Common myeloid progenitor, CD34-positive (primary cell): Measurements from ENCODE around the gene IL1RAPL2. TPM values are rescaled to one million over a fixed set of nuclear protein-coding genes. Genes with fewer than 3 reads are reported as not detected.
"Not testable (repeated sequence)": the region's sequence is repeated elsewhere in the genome, so short reads cannot be mapped to it uniquely, and the experiment has no call there.

ENCODE experiments used
- CTCF ChIA-PET: fragments of 350-600 bp; sonication (Branson Sonifier 250); formaldehyde crosslinking; loops from one replicate; lab custom pipeline; 2021; ENCODE audit warnings: antibody characterized with exemption; lab: Charles Lee
- POLR2A ChIA-PET: fragments of 350-600 bp; sonication (Branson Sonifier 250); formaldehyde crosslinking; loops from one replicate; lab custom pipeline; 2021; ENCODE audit warnings: antibody characterized with exemption; lab: Charles Lee
- DNase-seq, 3 donors: peaks; one replicate each; pipeline versions ENCODE4 v3.0.0 to v3.0.0-alpha.2; 2013
- H3K27ac ChIP-seq, 2 experiments: 1 replicate in 1 of 2; 2 replicates in 1 of 2; pipeline ENCODE4 v1.7.0; 2013; ENCODE audit warnings: inconsistent platforms in 2 of 2, low read length in 2 of 2, mild to moderate bottlenecking in 2 of 2, low read depth in 1 of 2, moderate library complexity in 1 of 2; ENCODE audit not compliant: severe bottlenecking in 2 of 2, insufficient read depth in 1 of 2, poor library complexity in 1 of 2
- H3K27me3 ChIP-seq, 5 experiments: replicated peaks in 2 of 5; 1 replicate in 3 of 5; 2 replicates in 2 of 5; pipeline versions ENCODE4 v1.6.1 to v1.7.0; 2013; ENCODE audit warnings: low read length in 4 of 5, mild to moderate bottlenecking in 2 of 5, moderate library complexity in 2 of 5, inconsistent platforms in 1 of 5; ENCODE audit not compliant: insufficient read depth in 5 of 5, control insufficient read depth in 4 of 5
- H3K36me3 ChIP-seq, 4 experiments: 1 replicate in 2 of 4; 2 replicates in 2 of 4; pipeline versions ENCODE4 v1.6.1 to v1.7.0; 2013; ENCODE audit warnings: low read length in 3 of 4, control low read depth in 1 of 4, mild to moderate bottlenecking in 1 of 4; ENCODE audit not compliant: control insufficient read depth in 4 of 4, insufficient read depth in 4 of 4
- H3K4me1 ChIP-seq, 4 experiments: 1 replicate in 3 of 4; 2 replicates in 1 of 4; pipeline versions ENCODE4 v1.6.1 to v1.7.1; 2013; ENCODE audit warnings: low read length in 3 of 4, mild to moderate bottlenecking in 3 of 4, control low read depth in 1 of 4, inconsistent platforms in 1 of 4, moderate library complexity in 1 of 4; ENCODE audit not compliant: control insufficient read depth in 4 of 4, insufficient read depth in 4 of 4; ENCODE audit errors: control extremely low read depth in 1 of 4
- H3K4me3 ChIP-seq, 7 experiments: 1 replicate in 4 of 7; 2 replicates in 3 of 7; pipeline versions ENCODE4 v1.5.1 to v1.7.0; 2013; ENCODE audit warnings: mild to moderate bottlenecking in 7 of 7, low read length in 6 of 7, moderate library complexity in 6 of 7, inconsistent platforms in 2 of 7, low read depth in 2 of 7, control low read depth in 1 of 7; ENCODE audit not compliant: insufficient read depth in 4 of 7, control insufficient read depth in 1 of 7; ENCODE audit errors: extremely low read depth in 1 of 7
- H3K9me3 ChIP-seq, 5 experiments: 1 replicate in 4 of 5; 2 replicates in 1 of 5; pipeline versions ENCODE4 v1.6.1 to v1.7.1; 2013; ENCODE audit warnings: low read length in 4 of 5, mild to moderate bottlenecking in 2 of 5, inconsistent platforms in 1 of 5, low read depth in 1 of 5, moderate library complexity in 1 of 5; ENCODE audit not compliant: control insufficient read depth in 4 of 5, insufficient read depth in 2 of 5; ENCODE audit errors: control extremely low read depth in 1 of 5
- WGBS: methylation state at CpG from one replicate; pipeline ENCODE4 v1.1.5; 2013; ENCODE audit not compliant: insufficient coverage; 5-methylcytosine and 5-hydroxymethylcytosine counted together
- polyA plus RNA-seq: library from polyadenylated mRNA; unstranded; fragments of 120-200 nt; gene quantifications from one replicate; pipeline ENCODE4 v1.2.1, GENCODE V29; 2013

IL1RAPL2 gene
- polyA plus RNA-seq: not detected

GRCh38 chrX:104565791-104566680 lies at the start of gene IL1RAPL2:
Gene IL1RAPL2 (plus strand): TSS chrX:104566199.
- ChIA-PET POLR2A (no interaction called here), CTCF (interaction anchor here (1.6 to 2.3 kb wide), 2 partner anchors 10 to 356 kb away, joined by 4 to 10 read pairs; no protein-coding TSS in a partner anchor)
- H3K27me3 ChIP-seq: peaks cover 4 to 74% (median 20%) of the 10 kb centered on the region in 5 experiments
- 26% methylated on average over 31 of the region's 48 CpGs for WGBS
- no peak within 1 kb of the TSS for H3K27ac ChIP-seq
- peaks cover 0 to 2% (median 0%) of the 10 kb centered on the region in 5 experiments for H3K9me3 ChIP-seq
- peak; percentile 14 to 53 (median 48) for DNase-seq
- no peaks in the 10 kb centered on the region for H3K36me3 ChIP-seq
- H3K4me1 ChIP-seq: peaks cover 0 to 11% (median 2%) of the 10 kb centered on the region in 4 experiments
- H3K4me3 ChIP-seq: peak within 1 kb of the TSS in 6 of 7 experiments; percentile 1 to 54 (median 30)

- no peaks in the 10 kb centered on the region for H3K36me3 ChIP-seq
- DNase-seq: no peak
- no peaks in the 10 kb centered on the region for H3K4me1 ChIP-seq
- no peaks in the 10 kb centered on the region for H3K9me3 ChIP-seq
- WGBS: no CpG with 5 or more reads among the region's 2 CpGs
- ChIA-PET CTCF (no interaction called here), POLR2A (no interaction called here)
- no peak overlapping the region for H3K4me3 ChIP-seq
- no peaks in the 10 kb centered on the region for H3K27me3 ChIP-seq
- H3K27ac ChIP-seq: no peak overlapping the region
These were observed 43.6 kb upstream of the IL1RAPL2 start for GRCh38 chrX:104522386-104522785.

GRCh38 chrX:104523858-104524257 lies 42.1 kb upstream of the IL1RAPL2 start:
- Histone ChIP-seq H3K27me3 (no peaks in the 10 kb centered on the region), H3K4me1 (no peaks in the 10 kb centered on the region), H3K9me3 (no peaks in the 10 kb centered on the region), H3K4me3 (no peak overlapping the region), H3K27ac (no peak overlapping the region), H3K36me3 (no peaks in the 10 kb centered on the region)
- ChIA-PET CTCF (no interaction called here), POLR2A (no interaction called here)
- no peak for DNase-seq
- WGBS: no CpG with 5 or more reads among the region's 2 CpGs

GRCh38 chrX:104539081-104539480 lies 26.9 kb upstream of the IL1RAPL2 start:
- Histone ChIP-seq H3K4me1 (no peaks in the 10 kb centered on the region), H3K36me3 (no peaks in the 10 kb centered on the region), H3K27ac (no peak overlapping the region), H3K27me3 (peaks cover 0 to 3% (median 0%) of the 10 kb centered on the region in 5 experiments), H3K4me3 (no peak overlapping the region), H3K9me3 (no peaks in the 10 kb centered on the region)
- ChIA-PET POLR2A (no interaction called here), CTCF (no interaction called here)
- DNase-seq: no peak
- no CpG with 5 or more reads among the region's 2 CpGs for WGBS

GRCh38 chrX:104542447-104542846 lies 23.6 kb upstream of the IL1RAPL2 start:
- H3K4me1 ChIP-seq, H3K9me3 ChIP-seq, POLR2A ChIA-PET, DNase-seq, H3K27me3 ChIP-seq, H3K27ac ChIP-seq, H3K4me3 ChIP-seq, H3K36me3 ChIP-seq, CTCF ChIA-PET: not testable (repeated sequence)
- no CpG with 5 or more reads among the region's 2 CpGs for WGBS

GRCh38 chrX:104564335-104564734 lies 1.7 kb upstream of the IL1RAPL2 start:
- POLR2A ChIA-PET: no interaction called here
- WGBS: 64% methylated on average over 9 of the region's 9 CpGs
- Histone ChIP-seq H3K4me3 (no peak overlapping the region), H3K27me3 (peaks cover 4 to 61% (median 18%) of the 10 kb centered on the region in 5 experiments), H3K4me1 (peaks cover 0 to 11% (median 2%) of the 10 kb centered on the region in 4 experiments), H3K27ac (no peak overlapping the region), H3K9me3 (peaks cover 0 to 2% (median 0%) of the 10 kb centered on the region in 5 experiments), H3K36me3 (no peaks in the 10 kb centered on the region)
- no peak for DNase-seq
- CTCF ChIA-PET: no interaction called here
